ENCODE results near the gene SLC39A7.

- TF ChIP-seq CTCF (conservative IDR thresholded peaks at IDR 0.05; ENCODE audit: low read depth, low read length) (no peak), EZH2 (IDR thresholded peaks at IDR 0.05; ENCODE audit: low read length, unreplicated experiment) (no peak)
Observed at GRCh38 chr6:33203443-33204164, 2.9 kb downstream of the SLC39A7 start.
